Measurements from ENCODE around the gene ZNRF1. TPM values are rescaled to one million over a fixed set of nuclear protein-coding genes. Genes with fewer than 3 reads are reported as not detected.
A peak's percentile ranks its signal among the peaks of the same experiment; 100 is the strongest.

Gene ZNRF1
- total RNA-seq, 5 donors from 2014 or later (not counting 1 experiment from before 2014, with no cell fraction given) = 5.5 to 7.8 (median 7.5) TPM

DNA sequence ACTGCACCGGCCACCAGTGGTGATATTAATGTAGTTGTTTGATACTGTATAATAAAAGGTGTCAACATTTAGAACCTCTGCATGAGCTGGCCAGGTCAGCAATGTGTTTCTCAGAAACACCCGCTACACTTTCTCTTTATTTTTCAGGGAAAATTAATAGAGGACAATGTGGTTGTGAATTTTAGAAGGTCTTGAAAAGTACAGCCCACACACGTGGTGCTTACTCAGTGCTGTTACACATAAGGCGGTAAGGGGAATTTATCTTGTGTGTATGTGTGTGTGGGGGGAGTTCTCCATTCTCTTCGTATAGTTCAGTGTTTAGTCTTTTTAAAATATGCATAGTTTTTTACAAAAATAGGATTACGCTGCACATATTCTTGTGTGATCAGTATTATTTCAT, 145.1 kb downstream of the ZNRF1 start:
- H3K9me3 ChIP-seq = no peaks in the 10 kb centered on the region
- no peak overlapping the region for H3K4me3 Mint-ChIP-seq
- peaks cover 1 to 2% of the 10 kb centered on the region in 2 experiments for H3K4me1 ChIP-seq (ENCODE audit: control insufficient read depth in 1 of 2, extremely low read depth in 1 of 2, insufficient read depth in 2 of 2, low read length in 2 of 2)
- no peak overlapping the region for H3K4me3 ChIP-seq (ENCODE audit: control insufficient read depth in 1 of 2, extremely low read depth in 1 of 2, low read length in 1 of 2)
- ATAC-seq (replicated peaks in 1 of 4) (no peak), DNase-seq (no peak)
- no peak overlapping the region for H3K27ac Mint-ChIP-seq
- WGBS (ENCODE audit: insufficient coverage) = no CpG with 5 or more reads among the region's 6 CpGs
- H3K27me3 ChIP-seq (replicated peaks in 1 of 2; ENCODE audit: control insufficient read depth in 2 of 2, extremely low read depth in 1 of 2, insufficient read depth in 2 of 2, low read length in 1 of 2) = no peaks in the 10 kb centered on the region
- peaks cover 0 to under 1% of the 10 kb centered on the region in 2 donors for H3K27me3 Mint-ChIP-seq
- POLR2A ChIA-PET = no interaction called here
- CTCF ChIA-PET = no interaction called here
- no peaks in the 10 kb centered on the region for H3K36me3 ChIP-seq (ENCODE audit: control insufficient read depth in 2 of 2, extremely low read depth in 1 of 2, insufficient read depth in 1 of 2, low read length in 1 of 2)
- H3K36me3 Mint-ChIP-seq = no peaks in the 10 kb centered on the region
- H3K9me3 Mint-ChIP-seq = no peaks in the 10 kb centered on the region
- no peak overlapping the region for H3K27ac ChIP-seq (ENCODE audit: low read length)
- H3K4me1 Mint-ChIP-seq = peaks cover 0 to 4% (median 1%) of the 10 kb centered on the region in 3 donors

DNA sequence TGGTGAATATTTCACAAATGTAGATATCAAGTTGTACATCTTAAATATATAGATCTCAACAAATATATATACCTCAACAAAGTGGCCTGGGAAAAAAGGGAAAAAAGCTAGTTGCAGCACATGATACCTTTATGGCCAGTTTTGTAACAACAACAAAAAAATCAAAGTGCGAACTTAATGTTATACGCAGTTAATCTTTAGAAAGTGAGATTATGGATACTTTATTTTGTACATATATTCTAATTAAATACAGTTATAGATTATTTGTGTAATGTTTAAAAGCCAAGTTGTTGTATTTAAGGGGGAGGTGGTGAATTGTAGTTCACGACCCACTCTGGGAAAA, 149.1 kb downstream of the ZNRF1 start:
- Histone ChIP-seq H3K4me3 (ENCODE audit: control insufficient read depth in 1 of 2, extremely low read depth in 1 of 2, low read length in 1 of 2) (peak overlapping the region in 1 of 2 donors; percentile 92), H3K27ac (ENCODE audit: low read length) (no peak overlapping the region), H3K4me1 (ENCODE audit: control insufficient read depth in 1 of 2, extremely low read depth in 1 of 2, insufficient read depth in 2 of 2, low read length in 2 of 2) (peaks cover 5 to 10% of the 10 kb centered on the region in 2 experiments), H3K27me3 (replicated peaks in 1 of 2; ENCODE audit: control insufficient read depth in 2 of 2, extremely low read depth in 1 of 2, insufficient read depth in 2 of 2, low read length in 1 of 2) (no peaks in the 10 kb centered on the region), H3K36me3 (ENCODE audit: control insufficient read depth in 2 of 2, extremely low read depth in 1 of 2, insufficient read depth in 1 of 2, low read length in 1 of 2) (peaks cover under 1 to 4% of the 10 kb centered on the region in 2 donors), H3K9me3 (peaks cover 7% of the 10 kb centered on the region)
- 0% methylated on average over 1 of the region's 3 CpGs for WGBS (ENCODE audit: insufficient coverage)
- Mint-ChIP-seq H3K9me3 (peaks cover 9 to 19% (median 11%) of the 10 kb centered on the region in 3 donors), H3K27ac (no peak overlapping the region), H3K27me3 (no peaks in the 10 kb centered on the region), H3K4me3 (peak overlapping the region; percentile 79 to 86 (median 82)), H3K36me3 (peaks cover 25% of the 10 kb centered on the region), H3K4me1 (peaks cover 17 to 23% (median 20%) of the 10 kb centered on the region in 3 donors)
- POLR2A ChIA-PET = interaction anchor here in 1 of 2 donors (0.5 kb wide), 1 partner anchor 163 kb away, joined by 7 read pairs; the partner anchor contains the start of gene WDR59
- DNase-seq (peak in 1 of 35 experiments; percentile 6), ATAC-seq (replicated peaks in 1 of 4) (no peak)
- CTCF ChIA-PET = interaction anchor here in 1 of 2 donors (0.6 kb wide), 1 partner anchor 549 kb away, joined by 3 read pairs; no protein-coding TSS in a partner anchor

DNA sequence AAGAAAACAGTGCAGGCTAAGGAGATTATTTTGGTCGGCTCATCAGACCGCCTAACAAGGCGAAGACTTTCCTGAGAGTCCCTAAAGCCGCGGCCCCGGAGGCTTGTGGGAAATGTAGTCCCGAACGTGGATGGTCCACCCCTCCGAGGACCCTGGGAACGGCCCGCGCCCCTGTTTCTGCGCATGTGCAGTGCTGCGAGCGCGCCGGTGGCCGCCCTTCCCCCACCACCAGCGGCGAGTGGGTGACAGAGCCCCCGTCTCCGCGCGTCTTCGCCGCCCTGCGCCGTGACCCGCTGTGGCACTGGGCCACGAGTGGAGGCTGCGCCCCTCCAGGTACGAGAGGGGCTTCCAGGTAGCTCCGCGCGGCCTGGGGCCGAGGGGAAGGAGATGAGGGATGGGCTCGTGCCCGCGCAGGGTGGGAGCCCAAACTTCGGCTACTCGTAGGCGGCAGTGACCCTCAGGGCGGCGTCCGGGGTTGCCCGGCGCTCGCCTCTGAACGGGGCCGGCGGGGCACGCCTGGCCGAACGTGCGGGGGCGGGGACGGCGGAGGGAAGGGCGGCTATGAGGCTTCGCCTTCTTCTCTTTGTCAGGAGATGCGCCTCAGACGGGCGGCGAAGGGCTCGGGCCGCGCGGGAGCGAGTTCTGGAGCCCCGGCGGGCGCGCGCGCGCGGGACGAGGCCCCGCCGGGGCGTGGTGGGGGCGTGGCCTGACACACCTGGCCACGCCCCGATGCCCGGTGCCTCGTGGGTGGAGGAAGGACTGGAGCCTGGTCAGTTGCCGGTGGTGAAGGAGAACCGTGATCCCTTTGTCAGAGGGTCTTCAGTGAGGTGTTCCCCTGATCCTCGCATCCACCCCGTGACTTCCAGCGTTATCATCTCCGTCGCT, 149.7 kb downstream of the ZNRF1 start, which contains the start of gene ZFP1:
ZFP1 (plus strand) TSS at position 214 of the 885 bp plus-strand sequence. CDS start 4,428 bp downstream, outside the sequence.
- Histone ChIP-seq H3K4me3 (ENCODE audit: control insufficient read depth in 1 of 2, extremely low read depth in 1 of 2, low read length in 1 of 2) (peak within 1 kb of the TSS; percentile 83 to 92), H3K36me3 (ENCODE audit: control insufficient read depth in 2 of 2, extremely low read depth in 1 of 2, insufficient read depth in 1 of 2, low read length in 1 of 2) (peaks cover 4% of the 10 kb centered on the region in 2 donors), H3K27me3 (replicated peaks in 1 of 2; ENCODE audit: control insufficient read depth in 2 of 2, extremely low read depth in 1 of 2, insufficient read depth in 2 of 2, low read length in 1 of 2) (no peaks in the 10 kb centered on the region), H3K27ac (ENCODE audit: low read length) (peak within 1 kb of the TSS; percentile 80), H3K9me3 (peaks cover 7% of the 10 kb centered on the region), H3K4me1 (ENCODE audit: control insufficient read depth in 1 of 2, extremely low read depth in 1 of 2, insufficient read depth in 2 of 2, low read length in 2 of 2) (peaks cover 5 to 10% of the 10 kb centered on the region in 2 experiments)
- Mint-ChIP-seq H3K4me3 (peak within 1 kb of the TSS; percentile 79 to 86 (median 82)), H3K27me3 (no peaks in the 10 kb centered on the region), H3K27ac (peak within 1 kb of the TSS; percentile 62 to 86), H3K9me3 (peaks cover 9 to 19% (median 11%) of the 10 kb centered on the region in 3 donors), H3K4me1 (peaks cover 17 to 23% (median 22%) of the 10 kb centered on the region in 3 donors), H3K36me3 (peaks cover 30% of the 10 kb centered on the region)
- under 1% methylated on average over 79 of the region's 93 CpGs for WGBS (ENCODE audit: insufficient coverage)
- ATAC-seq (replicated peaks in 1 of 4) (peak; percentile 90 to 93 (median 91)), DNase-seq (peak; percentile 84 to 96 (median 92))
- ChIA-PET POLR2A (no interaction called here), CTCF (interaction anchor here in 1 of 2 donors (0.6 kb wide), 1 partner anchor 549 kb away, joined by 3 read pairs; no protein-coding TSS in a partner anchor)

DNA sequence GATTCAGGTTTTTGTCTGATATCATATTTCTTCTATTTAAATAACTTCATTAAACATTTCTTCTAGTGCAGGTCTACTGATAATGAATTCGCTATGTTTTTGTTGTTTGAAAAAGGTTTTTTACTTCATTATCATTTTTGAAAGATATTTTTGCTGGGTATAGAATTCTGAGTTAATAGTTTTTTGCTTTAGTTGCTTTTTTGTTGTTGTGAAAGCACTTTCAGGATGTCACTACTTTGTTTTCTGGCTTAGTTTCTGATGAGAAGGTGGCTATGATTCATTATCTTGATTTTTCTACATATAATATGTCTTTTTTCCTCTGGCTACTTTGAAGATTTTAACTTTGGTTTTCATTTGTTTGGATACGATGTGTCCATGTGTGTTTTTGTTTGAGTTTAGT, 153.0 kb downstream of the ZNRF1 start:
- Histone ChIP-seq H3K4me1 (ENCODE audit: control insufficient read depth in 1 of 2, extremely low read depth in 1 of 2, insufficient read depth in 2 of 2, low read length in 2 of 2) (peaks cover 5 to 10% of the 10 kb centered on the region in 2 experiments), H3K27ac (ENCODE audit: low read length) (no peak overlapping the region), H3K4me3 (ENCODE audit: control insufficient read depth in 1 of 2, extremely low read depth in 1 of 2, low read length in 1 of 2) (no peak overlapping the region), H3K9me3 (peaks cover 7% of the 10 kb centered on the region), H3K36me3 (ENCODE audit: control insufficient read depth in 2 of 2, extremely low read depth in 1 of 2, insufficient read depth in 1 of 2, low read length in 1 of 2) (peaks cover 4 to 8% of the 10 kb centered on the region in 2 donors), H3K27me3 (replicated peaks in 1 of 2; ENCODE audit: control insufficient read depth in 2 of 2, extremely low read depth in 1 of 2, insufficient read depth in 2 of 2, low read length in 1 of 2) (no peaks in the 10 kb centered on the region)
- Mint-ChIP-seq H3K27me3 (no peaks in the 10 kb centered on the region), H3K36me3 (peaks cover 44% of the 10 kb centered on the region), H3K4me1 (peaks cover 17 to 26% (median 23%) of the 10 kb centered on the region in 3 donors), H3K27ac (no peak overlapping the region), H3K4me3 (no peak overlapping the region), H3K9me3 (peaks cover 9 to 19% (median 11%) of the 10 kb centered on the region in 3 donors)
- no CpG with 5 or more reads among the region's 2 CpGs for WGBS (ENCODE audit: insufficient coverage)
- ChIA-PET CTCF (no interaction called here), POLR2A (no interaction called here)
- DNase-seq (no peak), ATAC-seq (replicated peaks in 1 of 4) (no peak)

DNA sequence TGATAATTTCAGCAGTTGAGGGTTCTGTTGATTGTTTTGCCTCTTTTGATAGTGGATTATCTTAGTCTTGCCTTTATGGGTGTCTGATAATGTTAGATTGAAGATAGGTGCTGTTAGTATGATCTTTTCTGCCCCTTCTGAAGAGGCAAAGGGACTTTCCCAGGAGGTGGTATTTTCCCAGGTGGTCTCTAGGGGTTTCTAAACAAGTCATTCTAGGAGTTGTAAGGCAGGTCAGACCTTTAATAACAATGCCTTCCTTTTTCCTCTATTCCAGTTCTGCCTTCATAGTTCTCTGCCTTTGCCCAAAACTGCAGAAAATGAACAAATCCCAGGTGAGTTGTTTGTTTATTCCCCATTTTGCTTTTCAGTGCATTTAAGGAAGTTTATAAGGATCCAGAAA, 153.8 kb downstream of the ZNRF1 start:
- Histone ChIP-seq H3K27me3 (replicated peaks in 1 of 2; ENCODE audit: control insufficient read depth in 2 of 2, extremely low read depth in 1 of 2, insufficient read depth in 2 of 2, low read length in 1 of 2) (no peaks in the 10 kb centered on the region), H3K4me3 (ENCODE audit: control insufficient read depth in 1 of 2, extremely low read depth in 1 of 2, low read length in 1 of 2) (no peak overlapping the region), H3K27ac (ENCODE audit: low read length) (no peak overlapping the region), H3K9me3 (peaks cover 7% of the 10 kb centered on the region), H3K36me3 (ENCODE audit: control insufficient read depth in 2 of 2, extremely low read depth in 1 of 2, insufficient read depth in 1 of 2, low read length in 1 of 2) (peaks cover 4 to 11% of the 10 kb centered on the region in 2 donors), H3K4me1 (ENCODE audit: control insufficient read depth in 1 of 2, extremely low read depth in 1 of 2, insufficient read depth in 2 of 2, low read length in 2 of 2) (peaks cover 5 to 10% of the 10 kb centered on the region in 2 experiments)
- Mint-ChIP-seq H3K27ac (no peak overlapping the region), H3K36me3 (peaks cover 50% of the 10 kb centered on the region), H3K27me3 (no peaks in the 10 kb centered on the region), H3K9me3 (peaks cover 9 to 19% (median 11%) of the 10 kb centered on the region in 3 donors), H3K4me3 (no peak overlapping the region), H3K4me1 (peaks cover 17 to 26% (median 20%) of the 10 kb centered on the region in 3 donors)
- ChIA-PET CTCF (no interaction called here), POLR2A (no interaction called here)
- no peak for DNase-seq
- no peak for ATAC-seq (replicated peaks in 1 of 4)

DNA sequence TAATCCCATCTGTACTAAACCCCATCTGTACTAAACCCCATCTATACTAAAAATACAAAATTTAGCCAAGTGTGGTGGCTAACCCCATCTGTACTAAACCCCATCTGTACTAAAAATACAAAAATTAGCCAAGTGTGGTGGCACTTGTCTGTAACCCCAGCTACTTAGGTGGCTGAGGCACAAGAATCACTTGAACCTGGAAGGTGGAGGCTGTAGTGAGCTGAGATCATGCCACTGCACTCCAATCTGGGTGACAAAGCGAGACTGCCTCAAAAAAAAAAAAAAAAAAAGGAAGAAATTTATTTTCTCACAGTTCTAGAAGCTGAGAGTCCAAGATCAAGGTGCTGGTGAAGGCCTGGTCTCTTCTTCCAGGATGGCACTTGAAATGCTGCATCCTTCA, 161.6 kb downstream of the ZNRF1 start:
- Mint-ChIP-seq H3K27me3 (no peaks in the 10 kb centered on the region), H3K4me1 (peaks cover 0 to 2% (median 0%) of the 10 kb centered on the region in 3 donors), H3K27ac (no peak overlapping the region), H3K4me3 (no peak overlapping the region), H3K9me3 (peaks cover 0 to 4% (median 3%) of the 10 kb centered on the region in 3 donors), H3K36me3 (peaks cover 61% of the 10 kb centered on the region)
- CTCF ChIA-PET = no interaction called here
- POLR2A ChIA-PET = no interaction called here
- no peak for DNase-seq
- Histone ChIP-seq H3K27ac (ENCODE audit: low read length) (no peak overlapping the region), H3K4me3 (ENCODE audit: control insufficient read depth in 1 of 2, extremely low read depth in 1 of 2, low read length in 1 of 2) (no peak overlapping the region), H3K4me1 (ENCODE audit: control insufficient read depth in 1 of 2, extremely low read depth in 1 of 2, insufficient read depth in 2 of 2, low read length in 2 of 2) (no peaks in the 10 kb centered on the region), H3K27me3 (replicated peaks in 1 of 2; ENCODE audit: control insufficient read depth in 2 of 2, extremely low read depth in 1 of 2, insufficient read depth in 2 of 2, low read length in 1 of 2) (no peaks in the 10 kb centered on the region), H3K36me3 (ENCODE audit: control insufficient read depth in 2 of 2, extremely low read depth in 1 of 2, insufficient read depth in 1 of 2, low read length in 1 of 2) (peaks cover 6 to 8% of the 10 kb centered on the region in 2 donors), H3K9me3 (no peaks in the 10 kb centered on the region)
- ATAC-seq (replicated peaks in 1 of 4) = no peak
- no CpG with 5 or more reads among the region's 1 CpG for WGBS (ENCODE audit: insufficient coverage)

Data from T-cell (primary cell).